Measurements from ENCODE around the gene BTG2. TPM values are rescaled to one million over a fixed set of nuclear protein-coding genes. Genes with fewer than 3 reads are reported as not detected.

BTG2 gene
- polyA plus RNA-seq, 2 of the 4 experiments (the other 2 are of a cell fraction) = 7.2 to 16.4 TPM

GRCh38 chr1:203287109-203287893, 18.0 kb upstream of the BTG2 start:
- Histone ChIP-seq H3K4me2 (no peak overlapping the region), H3K27ac (peak overlapping the region in 1 of 2 experiments; percentile 22; a peak in 1 of 6 replicates), H3K9me3 (no peaks in the 10 kb centered on the region), H3K4me3 (no peak overlapping the region), H3K4me1 (peaks cover 14% of the 10 kb centered on the region)
- DNase-seq (ENCODE audit: low read depth in 1 of 2, low spot score in 1 of 2) (no peak), FAIRE-seq (no peak), ATAC-seq (no peak)
- ChIA-PET POLR2A (no interaction called here), CTCF (interaction anchor here (0.7 to 13.9 kb wide), 9 partner anchors 10 to 248 kb away, joined by 3 to 175 read pairs (median 4); partner anchors contain the start of gene BTG2)
- TF ChIP-seq BCL3 (IDR thresholded peaks at IDR 0.05) (no peak), HOXB13 (CRISPR knock-in tag; IDR thresholded peaks at IDR 0.05; ENCODE audit: low read depth) (no peak), CTCF (IDR thresholded peaks at IDR 0.05) (no peak), RCOR1 (IDR thresholded peaks at IDR 0.05; ENCODE audit: low read depth, low read length) (no peak), SREBF2 (IDR thresholded peaks at IDR 0.05) (no peak), ZNF302 (CRISPR knock-in tag; IDR thresholded peaks at IDR 0.05) (no peak), HDAC2 (IDR thresholded peaks at IDR 0.05) (no peak), HMGXB4 (CRISPR knock-in tag; IDR thresholded peaks at IDR 0.05; ENCODE audit: borderline replicate concordance) (no peak), E2F6 (IDR thresholded peaks at IDR 0.05; ENCODE audit: borderline replicate concordance, low read depth) (no peak), TP53 (CRISPR knock-in tag; IDR thresholded peaks at IDR 0.05) (no peak), FOSB (CRISPR knock-in tag; IDR thresholded peaks at IDR 0.05) (no peak), KDM5A (IDR thresholded peaks at IDR 0.05) (no peak), RFX5 (IDR thresholded peaks at IDR 0.05) (no peak), CEBPB (IDR thresholded peaks at IDR 0.05) (no peak), MAX (IDR thresholded peaks at IDR 0.05) (no peak), KDM1A (IDR thresholded peaks at IDR 0.05; ENCODE audit: low read depth) (no peak), TFCP2L1 (CRISPR knock-in tag; IDR thresholded peaks at IDR 0.05) (no peak), MAZ (IDR thresholded peaks at IDR 0.05; ENCODE audit: borderline replicate concordance, low read depth, low read length) (no peak), GATA3 (IDR thresholded peaks at IDR 0.05; ENCODE audit: borderline replicate concordance) (no peak), ZSCAN20 (CRISPR knock-in tag; IDR thresholded peaks at IDR 0.05) (no peak)
- WGBS (ENCODE audit: missing lambda C conversion rate) = 78% methylated on average over 9 of the region's 9 CpGs

GRCh38 chr1:203287898-203288297, 17.4 kb upstream of the BTG2 start:
- FAIRE-seq (no peak), DNase-seq (ENCODE audit: low read depth in 1 of 2, low spot score in 1 of 2) (no peak), ATAC-seq (no peak)
- ChIA-PET POLR2A (no interaction called here), CTCF (interaction anchor here (1.1 to 13.9 kb wide), 5 partner anchors 11 to 248 kb away, joined by 4 to 175 read pairs (median 5); no protein-coding TSS in a partner anchor)
- TF ChIP-seq FOSL2 (IDR thresholded peaks at IDR 0.05) (no peak), FOSL2 (CRISPR knock-in tag; IDR thresholded peaks at IDR 0.05) (no peak), EP300 (IDR thresholded peaks at IDR 0.05) (no peak), ZSCAN20 (CRISPR knock-in tag; IDR thresholded peaks at IDR 0.05) (no peak)
- Histone ChIP-seq H3K4me1 (peaks cover 14% of the 10 kb centered on the region), H3K9me3 (no peaks in the 10 kb centered on the region), H3K4me3 (no peak overlapping the region), H3K4me2 (no peak overlapping the region), H3K27ac (no peak overlapping the region)
- 78% methylated on average over 5 of the region's 5 CpGs for WGBS (ENCODE audit: missing lambda C conversion rate)

All from A549 (cell line).